Left cardiac atrium (tissue), 4 donors: ENCODE measurements around the gene GPC6. TPM values are rescaled to one million over a fixed set of nuclear protein-coding genes. Genes with fewer than 3 reads are reported as not detected.
A peak's percentile ranks its signal among the peaks of the same experiment; 100 is the strongest.

Experiments used
- ATAC-seq, 2 donors: fragments of 200-7000 bp; cut with Tn5 transposase; one replicate each; pipeline ENCODE4 v1.9.1; 2020; ENCODE audit warnings: mild to moderate bottlenecking in 2 of 2, moderate library complexity in 2 of 2
- DNase-seq: peaks from one replicate; pipeline ENCODE4 v3.0.0-alpha.2; 2020
- intact Hi-C, 2 donors: fragments of 100-400 bp; cut with DNase I; formaldehyde crosslinking; loops; one replicate each; pipeline versions ENCODE4 v1.14.1 to v1.15.1; 2022 to 2023
- total RNA-seq, 2 donors: library from RNA; stranded (reverse); fragmentation: NEBNext Ultra II Directional; extraction: Animal tissue kit (Norgen Biotek cat#: 25700); gene quantifications; one replicate each; pipeline ENCODE4 v1.2.1, GENCODE V29; 2021
- donor health status: DM: no; HTN: yes; CAD: no.
- donor health status: DM: no; HTN: yes; CAD: no; lungs with severe emphysema.
- donor health status: DM: yes; HTN: yes; CAD: no.
- donor health status: Dilated cardiomyopathy.

Gene GPC6
- total RNA-seq, 2 donors from 2014 or later, result 2.8 to 5.4 TPM

GRCh38 chr13:94058821-94059360, 832.3 kb downstream of the GPC6 start:
- no peak for DNase-seq
- no peak for ATAC-seq

GRCh38 chr13:94061301-94061700, 834.7 kb downstream of the GPC6 start:
- DNase-seq (no peak), ATAC-seq (no peak)
- intact Hi-C loops, result no loop called here

More at GRCh38 chr13:94058821-94059360, 832.3 kb downstream of the GPC6 start:
- intact Hi-C loops, result loop anchor here in 1 of 2 donors (10.0 kb wide), 1 partner anchor 286 kb away; no protein-coding TSS in a partner anchor

GRCh38 chr13:94063096-94063495, 836.5 kb downstream of the GPC6 start:
- ATAC-seq (no peak), DNase-seq (no peak)
- intact Hi-C loops, result no loop called here

GRCh38 chr13:94063848-94064247, 837.2 kb downstream of the GPC6 start:
- ATAC-seq (no peak), DNase-seq (no peak)
- intact Hi-C loops, result no loop called here

- DNase-seq (no peak), ATAC-seq (no peak)
- intact Hi-C loops, result no loop called here
Observed at GRCh38 chr13:94065741-94066140, 839.1 kb downstream of the GPC6 start.

GRCh38 chr13:94073007-94073744, 846.6 kb downstream of the GPC6 start:
- intact Hi-C loops, result no loop called here
- no peak for DNase-seq
- peak in 1 of 2 donors; percentile 70 for ATAC-seq

GRCh38 chr13:94079876-94080275, 853.3 kb downstream of the GPC6 start:
- ATAC-seq, result peak in 1 of 2 donors; percentile 16
- intact Hi-C loops, result no loop called here

GRCh38 chr13:94080527-94080926, 853.9 kb downstream of the GPC6 start:
- no peak for ATAC-seq
- DNase-seq, result no peak
- intact Hi-C loops, result no loop called here

More at GRCh38 chr13:94079876-94080275, 853.3 kb downstream of the GPC6 start:
- DNase-seq, result no peak

- ATAC-seq (no peak), DNase-seq (no peak)
- intact Hi-C loops, result no loop called here
Observed at GRCh38 chr13:94087100-94087499, 860.5 kb downstream of the GPC6 start.

GRCh38 chr13:94088742-94089141, 862.1 kb downstream of the GPC6 start:
- intact Hi-C loops, result no loop called here
- no peak for ATAC-seq
- no peak for DNase-seq

GRCh38 chr13:94090773-94091480, 864.3 kb downstream of the GPC6 start:
- no peak for ATAC-seq
- DNase-seq, result no peak
- intact Hi-C loops, result no loop called here

- intact Hi-C loops, result no loop called here
- ATAC-seq (no peak), DNase-seq (no peak)
Observed at GRCh38 chr13:94093652-94094315, 867.2 kb downstream of the GPC6 start.

- ATAC-seq, result no peak
- intact Hi-C loops, result no loop called here
Observed at GRCh38 chr13:94109715-94110374, 883.2 kb downstream of the GPC6 start.

GRCh38 chr13:94112227-94112626, 885.6 kb downstream of the GPC6 start:
- DNase-seq, result peak; percentile 33

More at GRCh38 chr13:94109715-94110374, 883.2 kb downstream of the GPC6 start:
- DNase-seq, result no peak

GRCh38 chr13:94112731-94113130, 886.1 kb downstream of the GPC6 start:
- ATAC-seq (no peak), DNase-seq (no peak)
- intact Hi-C loops, result no loop called here

More at GRCh38 chr13:94112227-94112626, 885.6 kb downstream of the GPC6 start:
- intact Hi-C loops, result no loop called here
- peak in 1 of 2 donors; percentile 86 for ATAC-seq

GRCh38 chr13:94113245-94113644, 886.6 kb downstream of the GPC6 start:
- intact Hi-C loops, result no loop called here
- ATAC-seq, result no peak
- DNase-seq, result no peak

- intact Hi-C loops, result no loop called here
- DNase-seq (no peak), ATAC-seq (no peak)
Observed at GRCh38 chr13:94114166-94114565, 887.6 kb downstream of the GPC6 start.

- intact Hi-C loops, result no loop called here
- no peak for DNase-seq
- ATAC-seq, result no peak
Observed at GRCh38 chr13:94115054-94115453, 888.4 kb downstream of the GPC6 start.

GRCh38 chr13:94119360-94119936, 892.8 kb downstream of the GPC6 start:
- intact Hi-C loops, result no loop called here
- ATAC-seq (no peak), DNase-seq (no peak)
